HCT116 (cell line): ENCODE data around the gene SLC13A3.

Source experiments
- EZH2 ChIP-seq: fragments of 200-600 bp; sonication (generic); IDR thresholded peaks from 2 replicates; pipeline ENCODE4 v1.6.1; 2017; ENCODE audit warnings: antibody characterized with exemption, mixed run types
- JUND ChIP-seq: IDR thresholded peaks from 2 replicates; pipeline ENCODE4 v1.6.1; 2012
- POLR2A ChIP-seq: IDR thresholded peaks from 2 replicates; pipeline ENCODE4 v1.7.0; 2011; ENCODE audit warnings: borderline replicate concordance; ENCODE audit not compliant: insufficient read depth, insufficient read length; ENCODE audit errors: extremely low read depth
- REST ChIP-seq: IDR thresholded peaks from 2 replicates; pipeline ENCODE4 v1.6.1; 2012; ENCODE audit warnings: low read depth
- SIN3A ChIP-seq: IDR thresholded peaks from 2 replicates; pipeline ENCODE4 v1.6.1; 2012; ENCODE audit warnings: low read depth
- TCF7L2 ChIP-seq: IDR thresholded peaks from 2 replicates; pipeline ENCODE4 v1.7.0; 2011; ENCODE audit warnings: borderline replicate concordance, inconsistent platforms; ENCODE audit not compliant: insufficient read depth, insufficient read length; ENCODE audit errors: extremely low read depth
- YY1 ChIP-seq: IDR thresholded peaks from 2 replicates; pipeline ENCODE4 v1.6.1; 2011; ENCODE audit warnings: low read length, low read depth, moderate library complexity, mild to moderate bottlenecking; ENCODE audit not compliant: insufficient replicate concordance; ENCODE audit errors: extremely low read depth
- TF ChIP-seq, protein P1 (sequence below), 3 experiments: fragments of 200-600 bp in 1 of 3; sonication (generic) in 1 of 3; IDR thresholded peaks in 2 of 3; conservative IDR thresholded peaks in 1 of 3; 2 replicates each; pipeline ENCODE4 v1.5.1; 2012 to 2017; ENCODE audit warnings: low read depth in 2 of 3, low read length in 2 of 3, antibody characterized with exemption in 1 of 3, borderline replicate concordance in 1 of 3, control low read depth in 1 of 3, mild to moderate bottlenecking in 1 of 3, mixed read lengths in 1 of 3, mixed run types in 1 of 3, moderate library complexity in 1 of 3; ENCODE audit not compliant: insufficient read depth in 1 of 3

DNA sequence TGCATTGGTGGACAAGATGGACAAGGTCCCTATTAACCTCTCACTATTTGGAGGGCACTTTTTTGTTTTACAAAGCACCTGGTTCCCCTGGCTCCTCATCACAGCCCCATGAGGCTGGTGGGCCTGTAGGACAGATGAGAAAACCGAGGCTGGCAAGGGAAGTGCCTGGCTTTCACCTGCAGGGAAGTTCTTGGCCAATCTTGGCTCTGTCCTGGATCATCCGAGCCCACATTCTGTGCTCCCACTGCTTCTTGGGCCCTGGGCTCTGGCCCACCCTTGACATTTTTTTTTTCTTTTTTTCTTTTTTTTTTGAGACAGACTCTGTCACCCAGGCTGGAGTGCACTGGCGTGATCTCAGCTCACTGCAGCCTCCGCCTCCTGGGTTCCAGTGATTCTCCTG is 14.7 kb downstream of the SLC13A3 start:
- no peak for TF ChIP-seq POLR2A
- TF ChIP-seq SIN3A, result no peak
- TF ChIP-seq EZH2, result no peak
- TF ChIP-seq, protein P1, sequence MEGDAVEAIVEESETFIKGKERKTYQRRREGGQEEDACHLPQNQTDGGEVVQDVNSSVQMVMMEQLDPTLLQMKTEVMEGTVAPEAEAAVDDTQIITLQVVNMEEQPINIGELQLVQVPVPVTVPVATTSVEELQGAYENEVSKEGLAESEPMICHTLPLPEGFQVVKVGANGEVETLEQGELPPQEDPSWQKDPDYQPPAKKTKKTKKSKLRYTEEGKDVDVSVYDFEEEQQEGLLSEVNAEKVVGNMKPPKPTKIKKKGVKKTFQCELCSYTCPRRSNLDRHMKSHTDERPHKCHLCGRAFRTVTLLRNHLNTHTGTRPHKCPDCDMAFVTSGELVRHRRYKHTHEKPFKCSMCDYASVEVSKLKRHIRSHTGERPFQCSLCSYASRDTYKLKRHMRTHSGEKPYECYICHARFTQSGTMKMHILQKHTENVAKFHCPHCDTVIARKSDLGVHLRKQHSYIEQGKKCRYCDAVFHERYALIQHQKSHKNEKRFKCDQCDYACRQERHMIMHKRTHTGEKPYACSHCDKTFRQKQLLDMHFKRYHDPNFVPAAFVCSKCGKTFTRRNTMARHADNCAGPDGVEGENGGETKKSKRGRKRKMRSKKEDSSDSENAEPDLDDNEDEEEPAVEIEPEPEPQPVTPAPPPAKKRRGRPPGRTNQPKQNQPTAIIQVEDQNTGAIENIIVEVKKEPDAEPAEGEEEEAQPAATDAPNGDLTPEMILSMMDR (IDR thresholded peaks at IDR 0.05 in 2 of 3, conservative IDR thresholded peaks at IDR 0.05 in 1 of 3; ENCODE audit: borderline replicate concordance in 1 of 3, insufficient read depth in 1 of 3, low read depth in 2 of 3, low read length in 2 of 3), result no peak
- TF ChIP-seq JUND, result no peak
- TF ChIP-seq YY1, result no peak
- TF ChIP-seq TCF7L2, result no peak
- TF ChIP-seq REST, result no peak
